ENCODE measurements around the gene ZNF32. TPM values are rescaled to one million over a fixed set of nuclear protein-coding genes. Genes with fewer than 3 reads are reported as not detected.

ZNF32 gene
- total and polyA plus RNA-seq, 10 donors: 26.3 to 68.8 (median 31.9) TPM

DNA sequence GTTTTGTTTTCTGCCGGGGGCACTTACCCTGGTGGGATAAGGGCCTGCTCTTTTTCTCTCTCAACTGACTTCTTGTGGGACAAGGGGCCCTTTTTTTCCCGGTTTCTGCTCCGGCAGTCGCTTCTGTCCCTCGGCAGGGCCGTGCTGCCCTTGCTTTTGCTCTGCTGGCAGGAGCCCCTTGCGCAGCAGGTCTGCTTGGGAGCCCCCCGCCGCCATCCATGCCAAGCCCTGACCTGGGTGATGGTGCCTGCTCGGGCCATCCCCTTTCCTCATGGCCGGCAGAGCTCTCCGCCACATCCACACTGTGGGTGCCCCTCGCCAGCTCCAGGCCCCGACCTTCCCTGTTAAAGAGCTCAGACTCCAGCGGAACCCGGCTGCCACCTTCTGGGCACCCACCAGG, 47.0 kb upstream of the ZNF32 start:
- Histone ChIP-seq H3K36me3 (no peaks in the 10 kb centered on the region), H3K27me3 (replicated peaks in 1 of 7) (peaks cover 0 to 30% (median 4%) of the 10 kb centered on the region in 7 donors), H3K4me3 (no peak overlapping the region), H3K9me3 (no peaks in the 10 kb centered on the region), H3K4me1 (peaks cover 3 to 30% (median 12%) of the 10 kb centered on the region in 6 donors), H3K27ac (no peak overlapping the region)
- 89 to 98% (median 94%) methylated on average over 16 of the region's 16 CpGs for WGBS, 5 donors
- intact Hi-C loops (cut with DNase I; ENCODE audit: low total_unique reads): no loop called here
- TF ChIP-seq POLR2A (IDR thresholded peaks at IDR 0.05) (no peak), POLR2AphosphoS5 (IDR thresholded peaks at IDR 0.05) (no peak)
- TF ChIP-seq, protein P1, sequence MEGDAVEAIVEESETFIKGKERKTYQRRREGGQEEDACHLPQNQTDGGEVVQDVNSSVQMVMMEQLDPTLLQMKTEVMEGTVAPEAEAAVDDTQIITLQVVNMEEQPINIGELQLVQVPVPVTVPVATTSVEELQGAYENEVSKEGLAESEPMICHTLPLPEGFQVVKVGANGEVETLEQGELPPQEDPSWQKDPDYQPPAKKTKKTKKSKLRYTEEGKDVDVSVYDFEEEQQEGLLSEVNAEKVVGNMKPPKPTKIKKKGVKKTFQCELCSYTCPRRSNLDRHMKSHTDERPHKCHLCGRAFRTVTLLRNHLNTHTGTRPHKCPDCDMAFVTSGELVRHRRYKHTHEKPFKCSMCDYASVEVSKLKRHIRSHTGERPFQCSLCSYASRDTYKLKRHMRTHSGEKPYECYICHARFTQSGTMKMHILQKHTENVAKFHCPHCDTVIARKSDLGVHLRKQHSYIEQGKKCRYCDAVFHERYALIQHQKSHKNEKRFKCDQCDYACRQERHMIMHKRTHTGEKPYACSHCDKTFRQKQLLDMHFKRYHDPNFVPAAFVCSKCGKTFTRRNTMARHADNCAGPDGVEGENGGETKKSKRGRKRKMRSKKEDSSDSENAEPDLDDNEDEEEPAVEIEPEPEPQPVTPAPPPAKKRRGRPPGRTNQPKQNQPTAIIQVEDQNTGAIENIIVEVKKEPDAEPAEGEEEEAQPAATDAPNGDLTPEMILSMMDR (IDR thresholded peaks at IDR 0.05 in 8 of 11, conservative IDR thresholded peaks at IDR 0.05 in 3 of 11): no peak
- peak; percentile 76 for DNase-seq

DNA sequence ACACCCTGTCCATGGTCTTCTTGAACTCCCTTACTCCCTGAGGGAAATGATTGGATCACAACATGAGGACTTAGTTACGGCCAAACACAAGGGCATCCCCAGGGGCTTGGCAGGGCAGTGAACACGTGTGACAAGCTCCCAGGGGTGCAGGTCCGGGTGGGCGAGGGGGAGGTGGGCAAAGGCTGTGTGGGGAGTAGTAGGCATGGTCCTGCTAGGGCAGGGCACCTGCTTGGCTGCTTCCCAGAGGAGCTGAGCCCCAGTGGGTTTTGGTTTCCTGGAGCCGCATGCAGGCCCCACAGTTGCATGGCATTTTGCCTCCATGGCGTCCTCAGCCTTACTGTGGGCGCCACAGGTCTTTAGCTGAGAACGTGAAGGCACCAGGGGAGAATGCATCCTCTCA, 46.6 kb upstream of the ZNF32 start:
- intact Hi-C loops (cut with DNase I; ENCODE audit: low total_unique reads): no loop called here
- peaks cover 0 to 33% (median 4%) of the 10 kb centered on the region in 7 donors for H3K27me3 ChIP-seq (replicated peaks in 1 of 7)
- no peak overlapping the region for H3K27ac ChIP-seq
- no peak overlapping the region for H3K4me3 ChIP-seq
- TF ChIP-seq, protein P1 (IDR thresholded peaks at IDR 0.05 in 8 of 11, conservative IDR thresholded peaks at IDR 0.05 in 3 of 11): no peak
- TF ChIP-seq POLR2AphosphoS5 (IDR thresholded peaks at IDR 0.05) (no peak), POLR2A (IDR thresholded peaks at IDR 0.05) (no peak)
- no peaks in the 10 kb centered on the region for H3K36me3 ChIP-seq
- H3K4me1 ChIP-seq: peaks cover 6 to 34% (median 16%) of the 10 kb centered on the region in 6 donors
- DNase-seq: peak; percentile 62
- H3K9me3 ChIP-seq: no peaks in the 10 kb centered on the region
- 65 to 87% (median 85%) methylated on average over 8 of the region's 8 CpGs for WGBS, 5 donors

DNA sequence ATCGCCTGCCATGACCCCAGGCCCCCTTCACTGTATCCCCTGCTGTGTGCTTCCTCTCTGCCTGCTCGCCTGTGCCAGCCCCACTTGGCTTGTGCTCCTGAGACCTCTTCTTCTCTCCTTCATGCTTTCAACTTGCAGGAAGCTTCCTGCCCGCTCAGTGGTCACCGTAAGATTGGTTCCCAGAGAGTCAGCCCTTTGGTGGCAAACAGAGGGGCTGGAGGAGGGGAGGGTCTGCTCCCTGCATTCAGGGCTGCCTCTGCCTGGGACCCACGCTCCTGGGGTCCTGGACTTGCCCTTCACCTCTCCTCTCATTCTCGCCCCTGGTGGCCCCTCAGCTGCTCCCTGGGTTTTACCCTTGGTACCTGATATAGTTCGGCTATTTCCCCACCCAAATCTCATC, 45.8 kb upstream of the ZNF32 start:
- Histone ChIP-seq H3K9me3 (no peaks in the 10 kb centered on the region), H3K4me1 (peaks cover 9 to 42% (median 24%) of the 10 kb centered on the region in 6 donors), H3K27me3 (replicated peaks in 1 of 7) (peaks cover 0 to 33% (median 4%) of the 10 kb centered on the region in 7 donors), H3K4me3 (no peak overlapping the region), H3K27ac (no peak overlapping the region), H3K36me3 (no peaks in the 10 kb centered on the region)
- TF ChIP-seq POLR2AphosphoS5 (IDR thresholded peaks at IDR 0.05) (no peak), POLR2A (IDR thresholded peaks at IDR 0.05) (no peak)
- TF ChIP-seq, protein P1 (IDR thresholded peaks at IDR 0.05 in 8 of 11, conservative IDR thresholded peaks at IDR 0.05 in 3 of 11): no peak
- WGBS, 5 donors: 84 to 88% (median 85%) methylated on average over 7 of the region's 7 CpGs
- intact Hi-C loops (cut with DNase I; ENCODE audit: low total_unique reads): no loop called here
- peak; percentile 51 for DNase-seq

DNA sequence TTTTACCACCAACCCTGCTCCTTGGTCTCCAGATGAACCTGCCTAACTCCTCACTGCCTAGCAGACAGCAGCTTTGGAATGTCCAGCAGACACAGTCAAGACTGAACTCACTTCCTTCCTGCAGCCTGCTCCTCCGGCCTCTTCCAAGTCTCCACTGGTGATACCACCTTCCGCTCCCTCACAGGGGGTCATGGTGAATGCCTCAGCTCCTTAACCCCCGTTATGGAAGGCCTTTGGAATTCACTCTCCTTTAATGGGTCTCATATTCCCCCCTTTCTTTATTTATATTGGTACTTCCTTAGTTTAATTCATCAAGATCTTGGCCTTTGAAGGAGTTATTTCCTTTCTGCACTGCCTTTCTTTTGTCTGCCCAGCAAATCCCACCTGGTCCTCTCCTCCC, 44.9 kb upstream of the ZNF32 start:
- Histone ChIP-seq H3K4me1 (peaks cover 7 to 41% (median 27%) of the 10 kb centered on the region in 6 donors), H3K27me3 (replicated peaks in 1 of 7) (peaks cover 0 to 42% (median 4%) of the 10 kb centered on the region in 7 donors), H3K9me3 (no peaks in the 10 kb centered on the region), H3K27ac (no peak overlapping the region), H3K36me3 (no peaks in the 10 kb centered on the region), H3K4me3 (no peak overlapping the region)
- TF ChIP-seq POLR2AphosphoS5 (IDR thresholded peaks at IDR 0.05): no peak
- TF ChIP-seq, protein P1 (IDR thresholded peaks at IDR 0.05 in 8 of 11, conservative IDR thresholded peaks at IDR 0.05 in 3 of 11): no peak
- TF ChIP-seq POLR2A (IDR thresholded peaks at IDR 0.05): no peak
- WGBS, 5 donors: 40 to 73% (median 62%) methylated on average over 3 of the region's 3 CpGs
- intact Hi-C loops (cut with DNase I; ENCODE audit: low total_unique reads): no loop called here
- DNase-seq: no peak

Measured in spleen (tissue), 11 donors.